ENCODE data around the gene CDK17. TPM values are rescaled to one million over a fixed set of nuclear protein-coding genes. Genes with fewer than 3 reads are reported as not detected.

The CDK17 gene
- total RNA-seq, 1 experiment from 2014 or later = 21.4 TPM

- intact Hi-C loops (cut with micrococcal nuclease) = no loop called here
- H3K27ac ChIP-seq (ENCODE audit: low read depth, low read length) = no peak overlapping the region
- RAD21 ChIA-PET (ENCODE audit: low non-redundant PET in 1 of 2, low total read pairs in 2 of 2, uncharacterized antibody in 2 of 2, unreplicated experiment in 2 of 2) = no interaction called here
Observed at GRCh38 chr12:96397756-96398423, 2.3 kb downstream of the CDK17 start.

More at GRCh38 chr12:96397756-96398423, 2.3 kb downstream of the CDK17 start:
- DNase-seq (ENCODE audit: low read depth, low spot score) (no peak), ATAC-seq (no peak)
- peak overlapping the region in 1 of 2 experiments; percentile 70; a peak in 1 of 4 replicates for H3K4me3 ChIP-seq (replicated peaks in 1 of 2; ENCODE audit: low read depth in 1 of 2, low read length in 2 of 2)
- no peaks in the 10 kb centered on the region for H3K27me3 ChIP-seq (ENCODE audit: insufficient read depth, low read length)
- no TSS peak for BruUV-seq (replicated peaks)
- H3K4me2 ChIP-seq (ENCODE audit: low read length) = peak overlapping the region; percentile 97
- H3K9me3 ChIP-seq (ENCODE audit: control insufficient read depth in 1 of 2, insufficient read depth in 1 of 2, low read depth in 1 of 2, low read length in 2 of 2) = no peaks in the 10 kb centered on the region
- TF ChIP-seq SP1 (IDR thresholded peaks at IDR 0.05; ENCODE audit: low read depth) (no peak), REST (IDR thresholded peaks at IDR 0.05; ENCODE audit: low read depth) (no peak), ZBTB33 (IDR thresholded peaks at IDR 0.05; ENCODE audit: extremely low read depth, insufficient replicate concordance, low read length) (no peak), RAD21 (IDR thresholded peaks at IDR 0.05; ENCODE audit: low read depth) (no peak), CBX3 (IDR thresholded peaks at IDR 0.05; ENCODE audit: low read depth) (no peak), CTCF (IDR thresholded peaks at IDR 0.05 in 2 of 3, conservative IDR thresholded peaks at IDR 0.05 in 1 of 3; ENCODE audit: borderline replicate concordance in 1 of 3, insufficient read depth in 1 of 3, low read depth in 2 of 3, low read length in 2 of 3) (no peak), EZH2phosphoT487 (IDR thresholded peaks at IDR 0.05; ENCODE audit: borderline replicate concordance) (no peak), POLR2AphosphoS5 (IDR thresholded peaks at IDR 0.05; ENCODE audit: low read depth, low read length) (no peak), ELF1 (IDR thresholded peaks at IDR 0.05; ENCODE audit: borderline replicate concordance, low read depth) (no peak), SRF (IDR thresholded peaks at IDR 0.05; ENCODE audit: low read depth) (no peak), EZH2 (IDR thresholded peaks at IDR 0.05) (no peak), ATF3 (IDR thresholded peaks at IDR 0.05) (no peak), FOSL1 (IDR thresholded peaks at IDR 0.05; ENCODE audit: low read depth) (no peak), YY1 (IDR thresholded peaks at IDR 0.05; ENCODE audit: extremely low read depth, insufficient replicate concordance, low read depth, low read length) (no peak), TCF7L2 (IDR thresholded peaks at IDR 0.05; ENCODE audit: borderline replicate concordance, extremely low read depth, insufficient read depth, insufficient read length) (no peak), ZFX (IDR thresholded peaks at IDR 0.05) (no peak), MAX (IDR thresholded peaks at IDR 0.05) (no peak)
- no peaks in the 10 kb centered on the region for H3K36me3 ChIP-seq (ENCODE audit: control insufficient read depth in 1 of 2, insufficient read depth in 2 of 2, low read length in 2 of 2)
- peaks cover 10 to 20% of the 10 kb centered on the region in 2 experiments; a peak in 3 of 4 replicates for H3K4me1 ChIP-seq (ENCODE audit: control insufficient read depth in 1 of 2, insufficient read depth in 2 of 2, low read length in 2 of 2)
- peaks cover 11% of the 10 kb centered on the region; the same call in 1 of the 2 replicates for H4K20me1 ChIP-seq (ENCODE audit: insufficient read depth)
- POLR2A ChIA-PET = no interaction called here
- H3K9me2 ChIP-seq (ENCODE audit: insufficient read depth) = no peaks in the 10 kb centered on the region
- no peak overlapping the region for H2AFZ ChIP-seq (ENCODE audit: low read depth, low read length, poor library complexity, severe bottlenecking)
- H3K79me2 ChIP-seq (ENCODE audit: insufficient read depth, low read length) = peaks cover 65% of the 10 kb centered on the region
- CTCF ChIA-PET = no interaction called here
- no peak overlapping the region for H3K9ac ChIP-seq (ENCODE audit: low read length)

Measured in HCT116 (cell line).